ENCODE data around the gene ZEB2. TPM values are rescaled to one million over a fixed set of nuclear protein-coding genes. Genes with fewer than 3 reads are reported as not detected.
A peak's percentile ranks its signal among the peaks of the same experiment; 100 is the strongest.

ZEB2 gene
- total RNA-seq, 1 experiment from 2014 or later = 28.2 TPM

GRCh38 chr2:144559681-144560080 is 39.8 kb upstream of the ZEB2 start:
- TF ChIP-seq CTCF (IDR thresholded peaks at IDR 0.05; ENCODE audit: unreplicated experiment) = no peak
- Mint-ChIP-seq H3K9me3 (ENCODE audit: unreplicated experiment) (no peaks in the 10 kb centered on the region), H3K4me3 (ENCODE audit: unreplicated experiment) (no peak overlapping the region), H3K27ac (ENCODE audit: low read depth, unreplicated experiment) (no peak overlapping the region), H3K36me3 (ENCODE audit: insufficient read depth, unreplicated experiment) (peaks cover 6% of the 10 kb centered on the region), H3K27me3 (ENCODE audit: insufficient read depth, unreplicated experiment) (no peaks in the 10 kb centered on the region), H3K4me1 (ENCODE audit: insufficient read depth, unreplicated experiment) (peaks cover 21% of the 10 kb centered on the region)
- BruUV-seq (replicated peaks) = no TSS peak
- intact Hi-C loops (cut with micrococcal nuclease) = no loop called here
- ChIA-PET POLR2A (no interaction called here), CTCF (no interaction called here)
- no peak for DNase-seq (ENCODE audit: unreplicated experiment)

GRCh38 chr2:144559242-144559641 is 39.3 kb upstream of the ZEB2 start:
- intact Hi-C loops (cut with micrococcal nuclease) = no loop called here
- no TSS peak for BruUV-seq (replicated peaks)
- peaks cover 25% of the 10 kb centered on the region for H3K4me1 Mint-ChIP-seq (ENCODE audit: insufficient read depth, unreplicated experiment)
- no peak for TF ChIP-seq CTCF (IDR thresholded peaks at IDR 0.05; ENCODE audit: unreplicated experiment)
- no peak overlapping the region for H3K27ac Mint-ChIP-seq (ENCODE audit: low read depth, unreplicated experiment)
- H3K4me3 Mint-ChIP-seq (ENCODE audit: unreplicated experiment) = no peak overlapping the region
- peaks cover 6% of the 10 kb centered on the region for H3K36me3 Mint-ChIP-seq (ENCODE audit: insufficient read depth, unreplicated experiment)
- DNase-seq (ENCODE audit: unreplicated experiment) = no peak
- POLR2A ChIA-PET = no interaction called here
- H3K27me3 Mint-ChIP-seq (ENCODE audit: insufficient read depth, unreplicated experiment) = no peaks in the 10 kb centered on the region
- H3K9me3 Mint-ChIP-seq (ENCODE audit: unreplicated experiment) = no peaks in the 10 kb centered on the region
- CTCF ChIA-PET = interaction anchor here (0.5 kb wide), 1 partner anchor 38 kb away, joined by 5 read pairs; no protein-coding TSS in a partner anchor

- H3K9me3 Mint-ChIP-seq (ENCODE audit: unreplicated experiment) = no peaks in the 10 kb centered on the region
- H3K27me3 Mint-ChIP-seq (ENCODE audit: insufficient read depth, unreplicated experiment) = no peaks in the 10 kb centered on the region
- no TSS peak for BruUV-seq (replicated peaks)
- no peak overlapping the region for H3K4me3 Mint-ChIP-seq (ENCODE audit: unreplicated experiment)
- TF ChIP-seq CTCF (IDR thresholded peaks at IDR 0.05; ENCODE audit: unreplicated experiment) = no peak
- H3K27ac Mint-ChIP-seq (ENCODE audit: low read depth, unreplicated experiment) = peak overlapping the region; percentile 99
- DNase-seq (ENCODE audit: unreplicated experiment) = peak; percentile 25
- ChIA-PET CTCF (interaction anchor here (0.6 to 1.4 kb wide), 6 partner anchors 12 to 975 kb away, joined by 3 to 4 read pairs (median 3); no protein-coding TSS in a partner anchor), POLR2A (interaction anchor here (0.6 to 3.7 kb wide), 10 partner anchors 10 to 153 kb away, joined by 3 to 23 read pairs (median 4); no protein-coding TSS in a partner anchor)
- peaks cover 44% of the 10 kb centered on the region for H3K4me1 Mint-ChIP-seq (ENCODE audit: insufficient read depth, unreplicated experiment)
- intact Hi-C loops (cut with micrococcal nuclease) = no loop called here
- H3K36me3 Mint-ChIP-seq (ENCODE audit: insufficient read depth, unreplicated experiment) = peaks cover 6% of the 10 kb centered on the region
These were observed 34.7 kb upstream of the ZEB2 start for GRCh38 chr2:144554492-144555210.

GRCh38 chr2:144553379-144553778 is 33.5 kb upstream of the ZEB2 start:
- intact Hi-C loops (cut with micrococcal nuclease) = loop anchor here (1.0 to 2.0 kb wide), 2 partner anchors 33 to 37 kb away; partner anchors contain the start of gene ZEB2
- Mint-ChIP-seq H3K4me1 (ENCODE audit: insufficient read depth, unreplicated experiment) (peaks cover 39% of the 10 kb centered on the region), H3K9me3 (ENCODE audit: unreplicated experiment) (no peaks in the 10 kb centered on the region), H3K27me3 (ENCODE audit: insufficient read depth, unreplicated experiment) (no peaks in the 10 kb centered on the region), H3K27ac (ENCODE audit: low read depth, unreplicated experiment) (peak overlapping the region; percentile 99), H3K36me3 (ENCODE audit: insufficient read depth, unreplicated experiment) (no peaks in the 10 kb centered on the region), H3K4me3 (ENCODE audit: unreplicated experiment) (no peak overlapping the region)
- TF ChIP-seq CTCF (IDR thresholded peaks at IDR 0.05; ENCODE audit: unreplicated experiment) = no peak
- ChIA-PET POLR2A (interaction anchor here (0.6 to 3.7 kb wide), 16 partner anchors 9 to 162 kb away, joined by 3 to 23 read pairs (median 4); no protein-coding TSS in a partner anchor), CTCF (interaction anchor here (0.6 to 1.4 kb wide), 8 partner anchors 22 to 866 kb away, joined by 3 to 6 read pairs (median 3); no protein-coding TSS in a partner anchor)
- DNase-seq (ENCODE audit: unreplicated experiment) = peak; percentile 92
- BruUV-seq (replicated peaks) = no TSS peak
